KBM-7 (cell line): ENCODE data around the gene NANOGP8.
"Not testable (repeated sequence)": the region's sequence is repeated elsewhere in the genome, so short reads cannot be mapped to it uniquely, and the experiment has no call there.

Experiments used
- DNase-seq: peaks from one replicate; pipeline ENCODE4 v3.0.0-alpha.2; 2015
- in situ Hi-C: fragments of 300-500 bp; cut with MboI; formaldehyde crosslinking; loops from 2 replicates; pipeline ENCODE4 v1.14.3; 2020; ENCODE audit warnings: low sequenced_read_pairs, low pct_unique_long_range_greater_than_20kb, mixed read lengths

The NANOGP8 gene, protein sequence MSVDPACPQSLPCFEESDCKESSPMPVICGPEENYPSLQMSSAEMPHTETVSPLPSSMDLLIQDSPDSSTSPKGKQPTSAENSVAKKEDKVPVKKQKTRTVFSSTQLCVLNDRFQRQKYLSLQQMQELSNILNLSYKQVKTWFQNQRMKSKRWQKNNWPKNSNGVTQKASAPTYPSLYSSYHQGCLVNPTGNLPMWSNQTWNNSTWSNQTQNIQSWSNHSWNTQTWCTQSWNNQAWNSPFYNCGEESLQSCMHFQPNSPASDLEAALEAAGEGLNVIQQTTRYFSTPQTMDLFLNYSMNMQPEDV

DNA sequence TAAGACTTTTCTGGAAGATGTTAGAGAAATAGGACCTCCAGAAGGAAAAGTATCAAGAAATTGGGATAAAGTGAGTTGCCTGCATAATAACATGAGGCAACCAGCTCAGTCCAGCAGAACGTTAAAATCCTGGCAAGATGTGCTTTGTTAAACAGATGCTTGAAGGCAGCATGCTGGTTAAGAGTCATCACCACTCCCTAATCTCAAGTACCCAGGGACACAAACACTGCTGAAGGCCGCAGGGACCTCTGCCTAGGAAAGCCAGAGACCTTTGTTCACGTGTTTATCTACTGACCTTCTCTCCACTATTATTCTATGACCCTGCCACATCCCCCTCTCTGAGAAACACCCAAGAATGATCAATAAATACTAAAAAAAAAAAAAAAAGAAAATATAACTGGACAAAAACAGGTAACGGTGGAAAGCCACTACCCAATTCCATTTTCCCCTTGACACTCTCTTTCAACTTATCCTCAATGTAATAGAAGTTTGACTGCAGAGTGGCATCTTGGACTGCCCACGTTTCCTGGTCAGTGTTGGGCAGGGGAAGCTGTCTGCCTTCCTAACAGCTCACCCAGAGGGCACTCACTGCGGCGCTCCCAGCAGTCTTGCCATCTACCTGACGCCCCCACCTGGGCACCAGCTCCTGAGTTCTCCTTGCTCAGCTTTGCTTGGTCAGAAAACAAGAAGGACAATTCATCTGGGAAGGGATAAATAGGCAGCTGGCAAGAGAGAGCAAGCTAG lies at the start of gene NANOGP8:
Gene NANOGP8 (minus strand): TSS at position 120 of the 744 bp plus-strand sequence. CDS start 185 bp downstream, outside the sequence.
- DNase-seq, in situ Hi-C loops: not testable (repeated sequence)

DNA sequence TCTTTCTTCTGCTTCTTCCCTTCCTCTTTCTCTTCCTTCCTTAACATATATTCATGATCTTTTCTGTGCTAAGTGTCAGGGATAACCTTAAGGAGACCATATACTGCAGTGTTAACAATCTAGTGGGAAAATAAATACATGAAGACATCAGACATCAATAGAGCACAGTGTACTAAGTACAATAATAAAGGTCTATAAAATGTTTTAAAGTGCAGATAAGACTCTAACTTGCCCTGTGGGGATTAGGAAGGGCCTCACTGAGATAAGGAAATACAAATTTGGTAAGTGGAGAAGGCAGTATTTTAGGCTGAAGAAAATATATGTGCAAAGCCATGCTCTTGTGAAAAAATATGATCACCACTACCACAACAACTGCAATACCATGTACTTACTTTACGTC lies 49.2 kb upstream of the NANOGP8 start:
- no peak for DNase-seq
- in situ Hi-C loops = no loop called here

DNA sequence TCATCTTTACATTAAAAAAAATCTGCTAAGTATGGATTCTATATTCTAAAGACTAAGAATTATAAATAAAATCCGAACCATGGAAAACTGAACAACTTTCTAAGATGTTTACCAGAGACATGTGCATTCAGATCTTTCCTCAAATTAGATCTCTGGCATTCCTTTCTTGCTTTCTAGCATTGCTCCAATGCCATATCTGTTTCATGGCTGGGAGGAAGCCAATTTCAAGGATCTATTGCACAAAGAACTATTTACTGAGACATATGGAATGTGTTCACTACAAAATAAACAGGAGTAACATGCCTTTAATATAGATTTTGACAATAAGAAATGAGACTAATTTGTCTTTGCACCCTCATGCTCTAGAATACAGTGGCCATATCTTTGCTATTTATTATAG lies 45.1 kb upstream of the NANOGP8 start:
- in situ Hi-C loops = no loop called here
- no peak for DNase-seq

DNA sequence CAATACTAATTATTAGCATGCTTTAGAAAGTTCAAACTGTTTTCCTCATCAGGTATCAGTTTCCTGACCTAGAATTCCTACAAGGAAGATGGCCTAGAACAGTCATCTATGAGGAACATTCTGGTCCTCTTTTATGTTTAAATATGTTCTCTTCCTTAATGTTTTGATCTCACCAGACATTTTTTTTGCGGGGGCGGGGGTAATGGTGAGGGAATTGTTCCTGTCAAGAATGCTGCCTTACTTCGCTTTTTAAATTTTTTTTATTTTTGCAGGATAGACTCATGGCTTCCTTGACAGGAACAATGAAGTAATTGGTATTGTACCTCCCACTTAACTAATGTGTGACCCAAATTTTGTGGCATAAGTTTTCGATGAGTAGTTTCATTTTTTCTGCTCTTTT lies 44.3 kb upstream of the NANOGP8 start:
- DNase-seq = no peak
- in situ Hi-C loops = no loop called here

DNA sequence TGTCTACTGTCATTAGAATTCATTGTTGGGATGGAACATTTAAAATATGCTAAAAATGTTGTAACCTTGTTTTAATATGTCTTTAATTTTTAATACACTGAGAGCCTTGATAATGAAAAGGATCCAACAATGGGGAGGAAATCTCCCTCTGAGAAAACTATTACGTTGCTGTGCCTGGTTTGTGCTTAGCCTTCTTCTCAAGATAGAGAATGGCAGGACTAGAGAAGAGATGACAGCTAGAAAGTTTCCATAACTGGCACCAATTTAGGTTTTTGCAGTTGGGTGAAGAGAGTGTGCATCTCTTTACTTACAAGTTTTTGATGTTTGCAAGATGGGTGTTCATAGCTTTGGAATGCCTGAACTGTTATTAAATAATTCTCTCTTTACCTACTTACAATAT lies 42.6 kb upstream of the NANOGP8 start:
- DNase-seq = no peak
- in situ Hi-C loops = no loop called here

DNA sequence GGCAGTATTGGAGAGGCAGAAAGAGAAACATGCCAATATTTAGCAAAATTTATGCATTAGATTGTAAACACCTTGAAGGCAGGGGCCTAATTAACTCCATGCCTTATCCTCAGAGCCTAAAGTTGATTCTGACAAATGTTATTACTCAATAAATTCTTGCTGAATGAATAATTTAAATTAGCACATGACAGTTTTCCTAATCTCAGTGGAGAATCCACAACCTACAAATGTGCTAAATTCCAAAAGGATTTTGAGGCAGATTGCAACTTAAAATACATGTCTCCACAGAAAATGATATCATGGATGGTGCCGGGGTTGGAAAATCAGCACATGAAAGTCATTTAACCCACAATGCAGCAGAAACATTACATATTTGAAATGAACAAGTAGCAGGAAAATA lies 41.1 kb upstream of the NANOGP8 start:
- DNase-seq = no peak
- in situ Hi-C loops = no loop called here

DNA sequence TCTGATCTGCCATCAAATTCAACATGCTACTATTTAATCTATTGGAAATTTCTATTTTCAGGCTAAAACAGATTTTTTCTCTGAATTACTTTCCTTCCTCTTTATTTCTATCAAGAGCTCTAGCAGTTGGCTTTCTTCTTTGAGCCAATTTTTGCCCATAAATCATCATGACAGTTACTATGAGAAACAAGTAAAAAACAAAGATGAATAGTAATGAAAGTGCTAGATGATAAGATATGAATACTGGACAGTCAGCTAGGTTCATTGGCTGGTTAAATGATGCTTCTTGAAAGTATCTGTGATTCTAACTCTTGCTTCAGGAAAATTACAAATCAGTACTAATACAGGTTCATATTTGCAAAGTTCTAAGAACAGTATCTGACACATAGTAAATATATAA lies 38.6 kb upstream of the NANOGP8 start:
- no peak for DNase-seq
- in situ Hi-C loops = no loop called here

DNA sequence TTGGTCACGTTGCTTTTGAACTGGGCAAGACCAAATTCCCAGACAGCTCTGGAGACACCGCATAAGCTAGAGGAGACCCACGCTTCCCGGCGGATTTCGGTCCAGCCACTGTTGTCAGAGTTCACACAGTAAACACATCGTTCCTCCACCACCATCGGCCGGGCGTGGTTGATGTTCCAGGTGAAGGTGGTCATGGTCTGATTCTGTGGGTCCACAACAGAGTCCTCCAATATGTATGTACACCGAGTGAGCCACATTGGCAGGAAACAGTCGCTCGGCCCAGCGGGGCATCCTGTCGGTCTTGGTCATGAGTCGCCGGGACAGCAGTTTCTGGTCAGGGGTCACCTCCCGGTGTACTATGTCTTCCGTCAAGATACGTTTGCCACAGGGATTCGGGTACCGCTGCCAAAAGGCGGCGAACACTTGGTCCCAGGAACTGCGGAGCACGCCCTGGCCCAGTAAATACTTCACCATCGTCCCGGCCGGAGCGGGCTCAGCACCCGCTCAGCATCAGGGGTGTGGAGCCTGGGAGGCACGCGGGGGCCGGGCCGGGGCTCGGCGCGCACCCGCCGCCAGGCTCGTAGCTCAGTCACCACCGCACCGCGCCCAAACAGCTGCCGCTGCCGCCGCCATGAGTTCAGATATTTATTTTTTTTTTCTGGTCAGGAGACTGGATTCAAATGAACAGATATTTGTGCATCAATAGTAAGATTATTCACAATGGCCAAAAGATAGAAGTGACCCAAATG lies 36.7 kb upstream of the NANOGP8 start:
- in situ Hi-C loops = no loop called here

DNA sequence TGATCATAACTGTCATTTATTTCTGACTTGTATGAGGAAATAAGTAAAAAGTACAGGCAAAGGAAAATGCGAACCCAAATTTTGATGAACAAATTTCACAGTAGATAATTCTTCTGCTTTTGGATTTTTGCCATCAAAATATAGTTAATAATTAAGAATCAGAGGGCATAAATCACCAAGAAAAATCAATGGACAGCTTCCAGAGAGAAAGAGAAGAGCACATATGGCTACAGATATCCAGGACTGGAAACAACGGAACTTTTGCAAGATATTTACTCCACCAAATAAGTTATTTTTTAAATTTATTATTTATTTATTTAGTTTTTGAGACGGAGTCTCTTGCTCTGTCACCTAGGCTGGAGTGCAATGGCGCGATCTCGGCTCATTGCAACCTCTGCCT lies 35.1 kb upstream of the NANOGP8 start:
- no peak for DNase-seq
- in situ Hi-C loops = no loop called here

More for the DNA sequence above, 36.7 kb upstream of the NANOGP8 start:
- no peak for DNase-seq

DNA sequence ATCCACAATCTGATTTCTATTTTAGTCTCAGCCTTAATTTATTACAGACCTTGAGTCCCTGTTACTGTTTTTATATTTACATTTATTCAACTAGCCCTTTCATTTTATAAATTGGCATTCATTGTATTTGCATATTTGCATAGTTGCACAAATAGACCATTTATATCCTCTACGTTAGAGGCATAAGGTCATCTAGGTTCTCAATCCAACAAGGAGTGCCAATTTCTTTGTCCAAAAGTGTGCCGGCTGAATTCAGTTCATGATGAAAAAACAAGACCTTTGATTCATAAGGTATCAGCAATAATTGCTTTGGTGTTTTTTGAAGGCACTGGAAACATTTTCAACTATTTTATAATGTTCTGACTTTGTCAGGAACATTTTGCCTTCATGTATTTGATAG lies 33.9 kb upstream of the NANOGP8 start:
- in situ Hi-C loops = no loop called here

DNA sequence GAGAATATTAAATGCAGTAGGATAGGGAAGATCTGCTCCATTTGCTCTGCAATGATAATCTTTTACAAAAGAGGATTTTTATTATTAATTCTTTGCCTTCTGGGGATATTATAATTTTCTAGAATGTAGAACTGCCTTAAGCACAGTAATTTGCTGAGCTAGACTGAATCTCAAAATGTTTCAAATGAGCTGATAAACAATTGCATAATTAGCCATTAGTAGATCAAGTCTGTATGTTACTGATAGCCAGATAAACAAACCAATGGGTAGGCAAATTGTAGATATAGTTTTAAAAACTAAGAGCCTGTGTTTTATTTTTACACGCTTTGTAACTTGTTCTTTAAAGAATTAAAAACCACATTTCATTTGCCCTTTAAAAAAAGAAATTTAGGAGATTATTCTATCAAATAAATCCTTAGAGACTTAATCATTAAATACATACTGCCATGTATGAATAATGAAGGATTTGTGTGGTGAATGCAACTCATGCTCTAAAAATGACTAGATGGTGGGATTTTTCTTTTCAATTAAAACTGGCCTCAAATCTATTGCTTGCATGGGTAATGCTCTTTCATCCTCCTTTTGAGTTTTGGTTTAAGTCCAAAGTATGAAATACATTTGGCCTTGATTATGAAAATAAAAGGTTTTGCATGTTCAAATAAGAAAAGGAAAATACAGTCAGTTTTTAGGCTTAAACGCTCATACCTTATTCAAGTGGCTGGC lies 32.6 kb upstream of the NANOGP8 start:
- in situ Hi-C loops = no loop called here
- DNase-seq = no peak

More for the DNA sequence above, 33.9 kb upstream of the NANOGP8 start:
- no peak for DNase-seq

DNA sequence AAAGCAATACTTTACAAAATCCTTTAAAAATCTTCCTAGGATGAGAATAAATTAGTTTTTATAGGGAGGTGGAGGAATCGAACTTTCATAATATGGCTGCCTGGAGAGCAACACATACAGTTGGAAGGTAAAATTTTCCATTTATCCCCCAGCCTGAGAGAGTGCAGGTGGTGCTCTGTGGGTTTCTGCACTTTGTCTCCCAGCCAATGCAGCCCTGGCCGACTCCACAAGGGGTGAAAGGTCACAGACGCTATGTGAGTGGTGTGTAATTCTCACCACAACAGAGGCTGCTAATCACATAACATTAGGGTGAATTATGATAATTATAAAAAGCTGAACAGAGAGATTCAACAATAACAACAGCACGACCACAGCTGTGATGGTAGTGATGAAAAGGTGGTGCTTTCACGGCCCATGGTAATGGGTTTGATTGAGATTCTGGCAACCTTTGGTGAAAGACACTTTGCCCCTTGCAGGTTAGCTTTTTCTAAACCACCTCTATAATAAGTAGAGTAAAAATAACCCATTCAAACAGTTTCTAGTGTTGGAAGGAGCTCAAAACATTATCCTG lies 30.1 kb upstream of the NANOGP8 start:
- in situ Hi-C loops = no loop called here
- no peak for DNase-seq

DNA sequence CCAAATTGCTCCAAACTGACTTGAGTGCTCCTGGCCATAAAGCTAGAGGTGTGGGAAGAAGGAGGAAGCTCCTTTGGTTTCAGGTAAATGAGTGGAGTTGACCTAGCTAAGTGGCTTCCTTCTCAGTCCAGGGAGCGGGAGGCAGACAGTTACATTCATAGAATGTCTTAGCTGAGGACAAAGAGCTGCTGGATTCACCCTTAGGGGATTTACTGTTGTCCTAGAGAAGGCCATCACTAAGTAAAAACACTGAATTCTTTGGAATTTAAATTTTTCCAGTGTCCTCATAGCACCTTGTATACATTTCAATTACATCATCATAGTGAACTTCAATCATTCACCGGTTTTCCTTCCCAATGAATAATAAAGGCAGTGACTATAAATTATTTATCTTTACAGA lies 27.3 kb upstream of the NANOGP8 start:
- in situ Hi-C loops = no loop called here
- DNase-seq = no peak

DNA sequence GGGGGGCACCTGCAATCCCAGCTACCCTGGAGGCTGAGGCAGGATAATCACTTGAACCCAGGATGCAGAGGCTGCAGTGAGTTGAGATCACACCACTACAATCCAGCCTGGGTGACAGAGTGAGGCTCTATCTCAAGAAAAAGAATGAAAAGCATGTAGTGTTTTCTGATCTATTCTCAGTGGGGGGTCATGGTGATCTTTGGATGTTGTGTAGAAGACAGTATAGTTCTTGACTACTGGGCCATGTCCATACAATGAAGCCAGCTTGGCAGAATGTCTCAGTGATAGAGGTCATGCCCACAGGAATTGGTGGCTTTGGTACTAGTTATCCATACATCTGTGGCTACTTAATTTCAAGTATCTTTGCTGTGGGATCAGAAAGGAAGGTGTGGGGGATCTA lies 26.8 kb upstream of the NANOGP8 start:
- in situ Hi-C loops = no loop called here
- DNase-seq = no peak

DNA sequence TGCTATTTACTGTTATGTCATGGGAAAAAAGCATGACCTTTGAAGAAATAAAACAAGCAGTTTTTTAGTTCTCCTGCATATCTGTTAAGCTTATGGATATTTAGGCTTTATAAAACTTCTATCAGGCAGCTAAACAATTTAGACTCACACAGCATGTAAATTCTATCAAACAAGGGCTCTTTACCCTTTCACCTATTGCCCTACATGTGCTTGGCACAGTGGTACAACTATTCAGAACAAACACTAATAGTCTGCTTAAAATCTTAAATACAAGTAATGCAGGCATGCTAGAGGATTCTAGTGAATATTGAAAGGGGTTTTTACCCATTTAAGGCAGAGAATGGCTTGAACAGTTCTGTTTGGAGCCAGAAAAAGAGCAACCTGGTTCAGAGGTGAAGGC lies 23.4 kb upstream of the NANOGP8 start:
- in situ Hi-C loops = no loop called here
- DNase-seq = no peak

DNA sequence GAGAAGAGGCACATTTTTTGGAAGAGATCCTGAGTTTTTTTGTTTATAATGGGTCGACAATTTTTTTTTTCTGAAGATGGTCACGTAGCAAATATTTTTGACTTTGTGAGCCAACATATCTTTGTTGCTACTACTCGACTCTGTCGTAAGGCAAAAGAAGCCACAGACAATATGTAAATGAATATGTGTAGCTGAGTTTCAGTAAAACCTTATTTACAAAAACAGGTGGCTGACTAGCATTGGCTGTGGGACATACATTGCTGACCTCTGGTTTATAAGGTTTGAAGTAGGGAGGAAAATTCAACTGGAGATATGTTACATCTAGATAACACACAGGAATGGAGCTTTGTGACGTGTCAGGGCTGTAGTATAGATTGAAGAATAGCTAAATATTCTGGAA lies 22.5 kb upstream of the NANOGP8 start:
- in situ Hi-C loops = no loop called here
- DNase-seq = no peak

DNA sequence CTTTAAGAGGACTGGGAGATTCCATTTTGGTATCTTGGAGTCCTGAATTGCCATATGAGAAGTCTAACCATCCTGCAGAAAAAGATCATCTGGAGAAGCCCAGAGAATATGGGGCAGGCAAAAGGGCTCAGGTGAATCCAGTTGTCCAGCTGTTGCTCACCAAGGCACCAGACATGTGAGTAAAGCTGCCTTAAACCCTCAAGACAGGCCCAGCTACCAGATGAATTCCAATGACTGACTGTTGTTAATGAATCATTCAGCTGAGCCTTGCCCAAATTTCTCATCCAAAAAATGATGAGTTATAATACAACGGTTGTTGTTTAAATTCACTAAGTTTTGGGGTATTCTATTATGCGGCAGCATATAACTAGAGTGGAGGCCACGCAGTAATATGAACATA lies 22.0 kb upstream of the NANOGP8 start:
- no peak for DNase-seq
- in situ Hi-C loops = no loop called here

DNA sequence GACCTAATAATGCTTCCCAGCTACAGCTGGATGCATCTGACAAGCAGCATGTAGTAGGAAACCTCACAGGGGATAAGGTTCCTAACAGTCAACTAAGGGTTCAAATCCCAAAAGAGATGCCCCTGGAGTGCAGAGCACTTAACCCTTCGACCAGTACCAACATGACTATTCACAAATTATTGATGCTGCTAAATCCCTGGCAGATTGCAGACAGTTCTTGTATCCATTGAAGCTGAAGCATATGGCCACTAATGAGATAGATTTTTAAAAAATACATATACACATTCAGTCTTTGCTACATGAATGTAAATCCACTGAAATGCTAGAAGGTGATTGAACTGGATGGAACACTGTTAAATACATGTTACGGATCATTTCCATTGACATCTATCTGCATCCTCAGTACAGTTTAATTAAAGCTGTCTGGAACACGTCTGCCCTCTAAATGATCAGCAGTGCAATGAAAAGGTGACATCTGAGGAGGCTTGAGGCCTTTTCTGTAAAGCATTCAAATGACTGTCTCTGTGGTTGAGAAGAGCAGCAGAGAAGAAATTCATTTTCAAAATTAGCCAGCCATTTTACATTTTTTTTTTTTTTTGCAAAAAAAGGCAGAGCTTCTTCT lies 19.5 kb upstream of the NANOGP8 start:
- in situ Hi-C loops = no loop called here
- no peak for DNase-seq

DNA sequence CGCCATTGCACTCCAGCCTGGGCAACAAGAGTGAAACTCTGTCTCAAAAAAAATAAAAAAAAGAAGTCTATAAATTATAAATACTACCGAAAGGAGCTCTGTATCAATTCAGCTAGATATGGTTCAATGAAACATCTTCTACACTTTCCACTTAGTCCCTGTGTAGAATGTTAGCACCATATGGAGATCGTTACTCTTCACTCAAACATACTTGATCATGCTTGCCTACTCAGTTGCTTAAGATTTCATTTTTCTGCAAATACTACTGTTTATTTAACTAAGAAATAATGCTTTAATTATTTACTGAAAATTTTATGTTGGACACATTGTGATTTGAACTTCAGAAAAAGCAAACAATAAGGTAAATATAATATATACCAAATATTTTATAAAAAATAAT lies 17.1 kb upstream of the NANOGP8 start:
- no peak for DNase-seq
- in situ Hi-C loops = no loop called here
